Chondrocyte (in vitro differentiated cells): ENCODE measurements around the gene DPYSL3. TPM values are rescaled to one million over a fixed set of nuclear protein-coding genes. Genes with fewer than 3 reads are reported as not detected.

ENCODE experiments used
- DNase-seq: peaks from one replicate; pipeline ENCODE4 v3.0.0; 2021; ENCODE audit warnings: mixed read lengths, low spot score
- H3K27ac Mint-ChIP-seq: one replicate; pipeline ENCODE4 v1.8.0; 2021; ENCODE audit warnings: mild to moderate bottlenecking, moderate library complexity, mixed read lengths; ENCODE audit not compliant: unreplicated experiment
- H3K27me3 Mint-ChIP-seq: 2 replicates; pipeline ENCODE4 v1.8.0; 2021; ENCODE audit warnings: low read depth, mixed read lengths
- H3K36me3 Mint-ChIP-seq: 2 replicates; pipeline ENCODE4 v1.8.0; 2021; ENCODE audit warnings: low read depth, mixed read lengths
- H3K4me1 Mint-ChIP-seq: 2 replicates; pipeline ENCODE4 v1.8.0; 2021; ENCODE audit warnings: low read depth, mild to moderate bottlenecking, mixed read lengths
- H3K4me3 Mint-ChIP-seq: one replicate; pipeline ENCODE4 v1.8.0; 2021; ENCODE audit warnings: mild to moderate bottlenecking, moderate library complexity, mixed read lengths; ENCODE audit not compliant: unreplicated experiment
- H3K9me3 Mint-ChIP-seq: 2 replicates; pipeline ENCODE4 v1.8.0; 2021; ENCODE audit warnings: low read depth, mixed read lengths
- total RNA-seq: library from RNA; stranded (reverse); gene quantifications from 3 replicates; pipeline ENCODE4 v1.2.1, GENCODE V29; 2021
- TF ChIP-seq, protein P1 (sequence below): fragments of 200-600 bp; sonication (generic); IDR thresholded peaks from 2 replicates; pipeline ENCODE4 v1.5.0; 2021; ENCODE audit warnings: antibody characterized with exemption, mild to moderate bottlenecking, moderate library complexity

DPYSL3 gene
- total RNA-seq, 1 donor from 2014 or later = 60.4 TPM

DNA sequence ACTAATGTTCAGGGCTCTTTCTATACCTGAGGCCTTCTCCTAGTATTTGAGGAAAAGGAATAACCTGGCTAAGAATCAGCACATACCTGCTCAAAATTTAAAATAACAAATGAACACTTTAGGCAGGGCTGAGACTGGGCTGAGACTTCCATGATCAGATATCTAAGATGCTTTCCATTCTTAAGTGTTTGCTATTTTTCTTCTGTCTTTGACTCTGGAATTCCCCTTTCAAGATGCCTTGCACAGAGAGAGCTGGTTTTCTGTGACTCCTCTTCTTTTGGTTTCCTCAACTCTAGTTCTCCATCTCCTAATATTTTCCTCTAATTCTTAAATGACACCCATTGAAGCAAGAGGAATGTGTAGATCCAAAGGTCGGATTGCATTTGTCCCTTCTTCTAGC is 61.1 kb downstream of the DPYSL3 start:
- H3K27ac Mint-ChIP-seq = peak overlapping the region; percentile 65
- no peaks in the 10 kb centered on the region for H3K9me3 Mint-ChIP-seq
- no peaks in the 10 kb centered on the region for H3K27me3 Mint-ChIP-seq
- H3K4me3 Mint-ChIP-seq = no peak overlapping the region
- DNase-seq = no peak
- TF ChIP-seq, protein P1, sequence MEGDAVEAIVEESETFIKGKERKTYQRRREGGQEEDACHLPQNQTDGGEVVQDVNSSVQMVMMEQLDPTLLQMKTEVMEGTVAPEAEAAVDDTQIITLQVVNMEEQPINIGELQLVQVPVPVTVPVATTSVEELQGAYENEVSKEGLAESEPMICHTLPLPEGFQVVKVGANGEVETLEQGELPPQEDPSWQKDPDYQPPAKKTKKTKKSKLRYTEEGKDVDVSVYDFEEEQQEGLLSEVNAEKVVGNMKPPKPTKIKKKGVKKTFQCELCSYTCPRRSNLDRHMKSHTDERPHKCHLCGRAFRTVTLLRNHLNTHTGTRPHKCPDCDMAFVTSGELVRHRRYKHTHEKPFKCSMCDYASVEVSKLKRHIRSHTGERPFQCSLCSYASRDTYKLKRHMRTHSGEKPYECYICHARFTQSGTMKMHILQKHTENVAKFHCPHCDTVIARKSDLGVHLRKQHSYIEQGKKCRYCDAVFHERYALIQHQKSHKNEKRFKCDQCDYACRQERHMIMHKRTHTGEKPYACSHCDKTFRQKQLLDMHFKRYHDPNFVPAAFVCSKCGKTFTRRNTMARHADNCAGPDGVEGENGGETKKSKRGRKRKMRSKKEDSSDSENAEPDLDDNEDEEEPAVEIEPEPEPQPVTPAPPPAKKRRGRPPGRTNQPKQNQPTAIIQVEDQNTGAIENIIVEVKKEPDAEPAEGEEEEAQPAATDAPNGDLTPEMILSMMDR = no peak
- H3K4me1 Mint-ChIP-seq = peaks cover 59% of the 10 kb centered on the region
- H3K36me3 Mint-ChIP-seq = peaks cover under 1% of the 10 kb centered on the region

DNA sequence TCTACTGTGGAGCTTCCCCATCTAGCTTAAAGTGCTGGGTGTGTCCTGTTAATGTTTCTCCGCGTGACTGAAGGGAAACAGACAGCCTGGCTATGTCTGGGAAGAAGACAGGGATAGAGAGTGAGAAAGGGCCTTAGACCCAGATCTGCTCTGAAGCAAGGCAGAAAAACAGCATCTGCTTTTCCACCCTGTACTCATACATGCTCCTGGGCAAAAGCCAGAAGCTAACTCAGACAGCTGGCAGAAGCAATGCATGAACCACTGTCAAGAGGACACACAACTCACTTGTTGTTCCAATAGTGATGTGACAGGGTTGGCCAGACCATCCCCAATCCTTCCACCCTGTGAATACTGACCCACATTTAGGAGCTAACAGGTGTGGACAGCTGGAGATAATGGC is 63.3 kb downstream of the DPYSL3 start:
- Mint-ChIP-seq H3K4me1 (peaks cover 51% of the 10 kb centered on the region), H3K36me3 (no peaks in the 10 kb centered on the region), H3K4me3 (no peak overlapping the region), H3K27ac (peak overlapping the region; percentile 38), H3K27me3 (no peaks in the 10 kb centered on the region), H3K9me3 (no peaks in the 10 kb centered on the region)
- TF ChIP-seq, protein P1 = no peak
- no peak for DNase-seq

DNA sequence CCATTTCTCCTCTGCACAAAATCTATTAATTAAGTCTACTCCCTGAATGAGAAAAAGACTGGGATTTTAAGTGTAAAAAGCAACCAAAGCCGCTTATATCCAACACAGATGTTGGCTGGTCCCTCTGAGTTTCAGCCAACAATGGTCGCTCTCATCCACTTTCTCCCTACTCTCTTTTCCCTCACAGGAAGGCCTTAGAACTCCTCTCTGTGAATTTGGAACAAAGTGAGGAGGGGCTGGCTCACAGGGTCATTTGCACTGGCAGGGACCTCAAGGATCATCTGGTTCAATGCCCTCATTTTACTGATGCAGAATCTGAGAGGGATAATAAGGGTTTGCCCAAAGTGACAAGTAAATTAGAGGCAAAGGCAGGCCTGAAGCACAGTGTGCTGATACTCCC is 64.0 kb downstream of the DPYSL3 start:
- Mint-ChIP-seq H3K27me3 (no peaks in the 10 kb centered on the region), H3K36me3 (no peaks in the 10 kb centered on the region), H3K27ac (peak overlapping the region; percentile 5), H3K4me3 (no peak overlapping the region), H3K4me1 (peaks cover 45% of the 10 kb centered on the region), H3K9me3 (no peaks in the 10 kb centered on the region)
- no peak for DNase-seq
- TF ChIP-seq, protein P1 = no peak

DNA sequence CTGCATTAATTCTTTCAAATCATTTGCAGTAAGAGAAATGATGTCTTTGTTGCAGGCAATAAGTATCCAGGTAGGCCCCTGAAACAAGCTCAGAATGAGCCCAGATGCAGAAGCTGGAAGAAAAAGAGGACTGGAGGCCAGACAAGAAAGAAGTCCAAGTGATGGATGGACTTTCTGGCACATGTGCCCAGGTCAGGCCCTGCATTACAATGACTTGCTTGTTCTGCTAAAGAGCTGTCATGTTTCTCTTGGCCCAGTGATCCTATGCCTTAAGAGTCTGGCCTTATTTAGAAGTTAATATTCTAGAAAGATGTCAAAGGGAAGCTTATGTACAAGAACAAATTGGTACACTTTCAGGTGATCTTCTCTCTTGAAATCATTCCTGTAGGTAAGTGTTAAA is 64.8 kb downstream of the DPYSL3 start:
- H3K27ac Mint-ChIP-seq = no peak overlapping the region
- H3K36me3 Mint-ChIP-seq = peaks cover 2% of the 10 kb centered on the region
- TF ChIP-seq, protein P1 = no peak
- H3K9me3 Mint-ChIP-seq = no peaks in the 10 kb centered on the region
- H3K4me3 Mint-ChIP-seq = no peak overlapping the region
- no peak for DNase-seq
- H3K27me3 Mint-ChIP-seq = no peaks in the 10 kb centered on the region
- H3K4me1 Mint-ChIP-seq = peaks cover 49% of the 10 kb centered on the region

DNA sequence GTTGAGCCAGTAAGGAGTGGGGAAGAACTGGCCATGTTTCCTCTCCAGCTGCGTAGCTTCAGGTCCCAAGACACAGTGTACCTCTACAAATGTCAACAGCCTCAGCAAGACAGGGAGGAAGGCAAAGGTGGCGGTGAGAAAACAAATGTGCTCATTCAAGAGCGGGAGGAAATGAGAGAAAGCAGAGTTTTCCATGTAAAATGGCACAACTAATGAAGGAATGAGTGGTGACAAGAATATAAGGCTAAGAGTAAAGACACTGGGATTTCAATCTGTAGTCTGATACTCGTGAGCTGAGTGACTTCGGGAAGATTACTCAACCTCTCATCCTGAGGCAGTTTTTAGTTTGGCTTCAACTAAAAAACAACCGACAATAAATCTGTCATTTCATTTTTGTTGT is 67.6 kb downstream of the DPYSL3 start:
- DNase-seq = no peak
- H3K36me3 Mint-ChIP-seq = peaks cover 2% of the 10 kb centered on the region
- H3K27me3 Mint-ChIP-seq = no peaks in the 10 kb centered on the region
- TF ChIP-seq, protein P1 = no peak
- H3K4me3 Mint-ChIP-seq = no peak overlapping the region
- H3K9me3 Mint-ChIP-seq = no peaks in the 10 kb centered on the region
- no peak overlapping the region for H3K27ac Mint-ChIP-seq
- peaks cover 53% of the 10 kb centered on the region for H3K4me1 Mint-ChIP-seq
